ENCODE results near the gene KRTAP5-8.
"Not testable (repeated sequence)": the region's sequence is repeated elsewhere in the genome, so short reads cannot be mapped to it uniquely, and the experiment has no call there.

Gene KRTAP5-8

GRCh38 chr11:71575723-71576424 lies 38.0 kb downstream of the KRTAP5-8 start:
- no peak for DNase-seq

- not testable (repeated sequence) for DNase-seq
Observed at GRCh38 chr11:71576688-71577465, 39.1 kb downstream of the KRTAP5-8 start.

GRCh38 chr11:71577469-71578004 lies 39.7 kb downstream of the KRTAP5-8 start:
- DNase-seq = no peak

GRCh38 chr11:71579513-71579912 lies 41.7 kb downstream of the KRTAP5-8 start:
- not testable (repeated sequence) for DNase-seq

GRCh38 chr11:71580057-71581003 lies 42.5 kb downstream of the KRTAP5-8 start:
- DNase-seq = peak; percentile 64

- no peak for DNase-seq
Observed at GRCh38 chr11:71581826-71582225, 44.0 kb downstream of the KRTAP5-8 start.

GRCh38 chr11:71582309-71582895 lies 44.6 kb downstream of the KRTAP5-8 start, which contains the start of gene KRTAP5-11:
TSS of gene KRTAP5-11 (minus strand) at chr11:71582875. CDS start at chr11:71582837, 38 bp downstream.
- no peak for DNase-seq

GRCh38 chr11:71582969-71583368 lies 45.1 kb downstream of the KRTAP5-8 start:
- DNase-seq = not testable (repeated sequence)

- not testable (repeated sequence) for DNase-seq
Observed at GRCh38 chr11:71585673-71586072, 47.8 kb downstream of the KRTAP5-8 start.

- not testable (repeated sequence) for DNase-seq
Observed at GRCh38 chr11:71588314-71588713, 50.5 kb downstream of the KRTAP5-8 start.
